ENCODE results near the gene ATAT1.

GRCh38 chr6:30601436-30601814 lies 25.2 kb upstream of the ATAT1 start:
- TF ChIP-seq CTCF (conservative IDR thresholded peaks at IDR 0.05; ENCODE audit: low read depth, low read length) = no peak
- TF ChIP-seq EZH2 (IDR thresholded peaks at IDR 0.05; ENCODE audit: low read length, unreplicated experiment) = no peak
